Measurements from ENCODE around the gene ZNF423.

- no peak for TF ChIP-seq RAD21 (conservative IDR thresholded peaks at IDR 0.05)
- no peak for TF ChIP-seq CTCF (IDR thresholded peaks at IDR 0.05; ENCODE audit: poor library complexity, severe bottlenecking)
- no peak for TF ChIP-seq SMC3 (conservative IDR thresholded peaks at IDR 0.05; ENCODE audit: poor library complexity)
- TF ChIP-seq POLR2AphosphoS5 (IDR thresholded peaks at IDR 0.05) = no peak
- no peak for TF ChIP-seq TAF1 (IDR thresholded peaks at IDR 0.05; ENCODE audit: low read depth)
Measured at GRCh38 chr16:49473773-49474172, 382.1 kb downstream of the ZNF423 start.
